CD4-positive, alpha-beta T cell treated with Interleukin-6 at 100 ng/mL for 8 hours (primary cell): ENCODE measurements around the gene AADAT.
A peak's percentile ranks its signal among the peaks of the same experiment; 100 is the strongest.
"Not testable (repeated sequence)": the region's sequence is repeated elsewhere in the genome, so short reads cannot be mapped to it uniquely, and the experiment has no call there.

ENCODE experiments used
- DNase-seq: peaks from one replicate; pipeline ENCODE4 v3.0.0-alpha.2; 2020; ENCODE audit warnings: mixed read lengths, low spot score

The AADAT gene

DNA sequence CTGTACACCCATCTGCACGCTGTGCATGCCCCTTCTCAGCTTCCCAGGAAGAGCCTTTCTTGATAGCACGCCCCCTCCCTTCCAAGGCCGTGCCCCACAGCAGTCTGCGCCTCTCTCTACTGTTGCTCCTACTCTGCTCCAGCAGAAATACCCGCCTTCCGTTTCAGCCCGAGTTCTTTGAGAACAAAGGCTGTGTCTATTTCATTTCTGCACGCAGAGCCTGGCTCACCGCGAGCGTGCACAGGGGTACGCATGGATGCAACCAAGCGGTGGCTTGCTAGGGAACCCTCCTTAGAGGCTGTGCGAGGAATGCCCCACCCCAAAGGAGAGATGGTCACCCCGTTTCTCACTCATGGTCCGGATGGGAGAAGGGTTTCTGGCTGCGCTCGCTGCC, 485 bp downstream of the AADAT start:
- no peak for DNase-seq

DNA sequence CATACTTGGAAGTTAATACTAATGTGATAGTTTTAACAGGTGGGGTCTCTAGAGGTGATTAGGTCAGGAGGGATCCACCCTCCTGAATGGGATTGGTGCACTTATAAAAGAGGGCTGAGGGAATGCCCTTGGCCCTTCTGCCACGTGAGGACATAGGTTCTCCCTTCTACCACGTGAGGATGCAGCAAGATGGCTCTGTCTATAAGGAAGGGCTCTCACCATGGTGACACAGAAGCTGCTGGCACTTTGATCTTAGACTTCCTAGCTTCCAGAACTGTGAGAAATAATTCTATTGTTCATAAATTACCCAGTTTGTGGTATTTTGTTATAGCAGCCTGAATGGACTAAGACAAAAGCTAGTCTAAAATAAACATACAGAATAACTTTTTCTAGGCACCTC, 1.0 kb downstream of the AADAT start:
- DNase-seq, result no peak

DNA sequence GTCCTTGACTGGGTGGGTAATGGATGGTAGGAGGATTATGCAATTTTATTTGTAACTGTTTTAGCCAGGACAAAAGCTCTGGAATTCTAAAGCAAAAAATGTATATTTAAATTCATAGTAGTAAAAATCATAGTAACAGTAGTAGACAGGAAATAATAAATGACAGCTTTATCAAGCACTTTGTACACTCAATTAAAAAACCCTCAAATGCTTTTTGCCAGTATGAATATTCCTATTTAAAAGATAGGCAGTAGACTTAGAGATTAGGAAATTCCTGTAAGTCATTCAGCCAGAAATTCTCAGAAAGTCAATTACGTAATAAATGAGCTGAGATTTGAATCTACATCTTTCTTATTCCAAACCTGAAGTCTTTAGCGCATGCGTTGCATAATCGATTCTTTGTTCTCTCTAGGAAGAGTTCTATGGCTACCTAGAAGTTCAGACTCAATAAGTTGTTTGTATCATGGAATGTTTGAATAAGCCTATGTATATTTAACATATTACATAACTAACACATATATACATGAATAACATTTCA, 2.5 kb downstream of the AADAT start:
- DNase-seq, result no peak

DNA sequence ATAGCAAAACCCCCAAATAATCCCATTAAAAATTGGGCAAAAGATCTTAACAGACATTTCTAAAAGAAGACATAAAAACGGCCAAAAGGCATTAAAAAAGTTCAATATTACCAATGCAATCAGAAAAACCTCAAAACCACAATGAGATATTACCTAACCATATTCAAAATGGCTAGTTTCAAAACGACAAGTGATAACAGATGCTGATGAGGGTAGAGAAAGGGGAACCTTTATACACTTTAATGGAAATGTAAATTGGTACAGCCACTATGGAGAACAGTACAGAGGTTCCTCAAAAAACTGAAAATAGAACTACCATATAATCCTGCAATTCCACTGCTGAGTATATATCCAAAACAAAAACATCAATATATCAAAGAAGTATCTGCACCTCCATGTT, 6.2 kb downstream of the AADAT start:
- DNase-seq, result no peak

DNA sequence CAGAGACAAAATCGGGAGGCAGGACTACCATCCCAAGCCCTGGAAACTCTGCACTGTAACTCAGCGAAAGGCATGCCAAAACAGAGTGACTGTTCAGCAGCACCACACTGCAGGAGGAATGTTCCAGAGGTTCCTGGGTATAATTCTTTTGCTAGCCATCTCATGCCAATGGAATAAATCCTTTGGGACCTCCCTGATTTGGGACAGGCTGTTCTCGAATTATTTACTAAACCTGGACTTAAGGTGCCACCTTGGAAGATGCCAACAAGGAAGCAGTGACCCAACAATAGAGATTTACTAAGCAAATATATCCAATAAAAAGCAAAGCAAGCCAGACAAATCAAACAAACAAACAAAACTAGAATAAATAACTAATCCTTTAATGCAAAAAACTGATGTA, 9.3 kb downstream of the AADAT start:
- no peak for DNase-seq

DNA sequence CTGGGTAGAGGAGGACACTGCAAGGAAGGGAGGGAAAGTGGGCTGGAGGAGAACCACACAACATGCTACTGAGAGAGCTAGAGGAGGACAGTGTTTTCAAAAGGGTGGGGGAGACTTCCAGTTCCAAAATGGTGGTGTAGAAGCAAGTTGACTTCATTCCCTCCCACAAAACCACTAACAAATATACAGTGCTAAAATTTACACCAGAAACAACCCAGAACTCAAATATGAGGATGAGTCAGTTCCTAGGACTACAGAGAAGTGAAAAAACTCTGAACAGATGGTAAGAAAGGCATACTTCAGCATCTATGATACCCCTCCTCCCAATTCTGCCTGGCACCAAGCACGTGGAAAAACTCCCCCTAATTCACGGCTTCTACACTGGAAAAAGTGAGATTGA, 9.8 kb downstream of the AADAT start:
- DNase-seq, result no peak

DNA sequence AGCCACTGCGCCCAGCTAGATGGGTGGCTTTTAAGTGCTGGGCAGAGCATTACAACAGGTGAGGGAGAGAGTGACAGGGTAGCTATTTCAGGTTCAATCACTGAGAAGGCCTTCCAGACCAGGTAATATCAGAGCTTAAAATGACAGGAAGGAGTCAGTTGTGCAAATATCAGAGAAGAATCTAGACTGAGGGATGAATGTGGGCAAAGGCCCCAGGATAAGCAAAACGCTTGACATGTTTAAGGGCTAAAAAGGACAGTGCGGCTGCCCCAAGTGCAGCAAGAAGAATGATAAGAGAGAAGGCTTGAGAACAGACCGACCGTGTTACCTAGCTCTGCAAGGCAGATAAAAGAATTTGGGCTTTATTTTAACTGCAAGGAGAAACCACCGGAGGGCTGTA, 18.6 kb downstream of the AADAT start:
- DNase-seq, result no peak

DNA sequence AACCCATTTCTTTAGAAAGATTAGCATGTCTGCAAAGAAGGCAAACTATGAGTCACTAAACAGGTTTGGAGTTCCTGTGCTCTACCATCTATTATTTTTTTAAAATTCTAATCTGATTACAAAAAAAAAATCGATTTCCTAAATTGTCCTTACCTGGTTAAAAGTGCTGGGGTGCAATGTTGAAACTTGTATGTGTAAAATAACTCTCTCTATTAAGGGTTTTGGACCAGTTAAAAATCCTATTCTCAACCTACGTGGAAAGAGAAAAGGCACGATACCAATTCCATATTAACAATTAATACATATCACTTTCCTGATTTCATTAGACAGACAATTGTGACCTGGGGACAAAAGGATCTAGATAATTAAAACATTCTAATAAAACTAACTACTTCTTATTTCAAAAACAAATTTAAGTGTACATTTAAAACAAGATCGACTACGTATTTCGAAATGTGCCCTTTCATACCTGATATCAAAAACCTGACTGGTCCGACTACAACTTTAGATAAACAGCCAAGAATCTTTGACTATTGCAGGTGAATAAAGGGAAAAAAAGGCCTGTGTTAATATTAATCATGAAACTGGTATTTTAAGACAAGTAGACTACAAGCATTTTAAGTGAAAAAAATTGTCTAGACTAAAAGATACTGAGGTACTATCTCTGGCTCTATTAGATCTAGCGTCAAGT, 21.2 kb downstream of the AADAT start:
- DNase-seq, result no peak

DNA sequence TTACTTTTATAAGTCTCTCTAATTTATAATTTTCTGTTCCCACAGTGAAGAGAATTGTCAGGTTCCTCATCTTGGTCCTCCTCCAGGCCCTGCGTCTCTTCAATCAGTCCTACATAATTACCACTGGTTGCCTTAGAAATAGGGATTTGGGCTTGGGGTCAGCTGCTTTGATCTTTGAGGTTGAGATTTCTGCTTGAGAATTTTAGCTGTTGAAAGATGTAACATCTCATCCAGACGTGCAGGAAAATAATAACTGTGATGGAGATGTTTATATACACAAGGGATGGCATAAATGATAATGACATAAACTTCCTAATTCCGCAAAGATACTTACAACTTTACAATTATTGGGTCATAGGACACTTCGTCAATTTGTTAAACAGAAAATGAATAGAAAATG, 30.3 kb downstream of the AADAT start:
- DNase-seq, result no peak

DNA sequence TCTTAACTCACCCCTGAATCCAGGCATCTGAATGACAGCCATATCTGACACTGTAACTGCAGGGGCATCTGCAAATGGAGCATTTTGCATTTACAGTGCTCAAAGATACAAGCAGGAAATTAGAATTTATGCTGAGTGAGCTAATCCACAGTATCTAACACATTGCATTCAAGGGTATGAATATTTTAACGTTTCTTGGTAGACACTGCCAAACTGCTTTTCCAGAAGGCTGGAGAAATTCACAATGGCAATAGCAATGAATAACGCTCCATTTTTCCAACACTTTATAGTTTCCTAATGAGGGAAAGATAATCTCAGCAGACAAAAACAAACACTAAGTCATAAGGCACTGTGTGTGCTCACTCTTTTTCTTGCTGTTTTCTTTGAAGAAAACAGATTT, 30.9 kb downstream of the AADAT start:
- DNase-seq, result no peak

DNA sequence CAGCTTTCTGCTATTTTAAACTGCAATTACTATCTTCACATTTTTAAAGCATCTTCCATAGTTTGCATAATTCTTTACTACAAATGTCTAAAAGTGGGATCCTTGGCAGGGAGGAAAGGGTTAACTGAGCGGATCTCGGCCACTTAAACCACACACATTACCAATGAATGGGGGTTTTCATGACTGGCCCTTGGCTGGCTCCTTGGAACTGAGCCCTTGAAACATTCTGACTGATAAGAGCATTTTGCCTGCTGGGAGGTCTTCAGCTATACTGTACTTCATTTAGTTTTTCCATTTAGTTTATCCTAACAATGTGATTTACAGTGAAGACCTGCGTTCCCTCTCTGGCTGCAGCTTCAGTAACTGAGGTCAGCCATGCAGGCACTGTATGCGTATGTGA, 31.9 kb downstream of the AADAT start:
- no peak for DNase-seq

DNA sequence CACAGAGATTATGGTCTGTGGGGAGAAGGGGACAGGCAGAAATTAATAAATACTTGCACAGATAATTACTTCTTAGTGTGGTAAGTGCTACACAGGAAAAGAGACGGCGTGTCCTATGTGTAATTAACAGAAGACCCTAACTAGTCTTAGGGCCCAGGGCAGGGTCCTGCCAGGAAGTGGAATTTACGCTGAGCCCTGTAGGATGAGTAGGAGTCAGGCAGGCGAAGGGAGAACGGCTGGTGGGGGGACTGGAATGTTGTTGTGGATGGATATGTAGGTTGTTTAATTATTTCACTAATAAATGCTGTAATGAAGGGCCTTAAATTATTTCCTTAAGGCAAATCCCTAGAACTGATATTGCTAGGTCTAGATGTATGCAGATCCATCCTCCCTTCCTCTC, 36.8 kb downstream of the AADAT start:
- no peak for DNase-seq

DNA sequence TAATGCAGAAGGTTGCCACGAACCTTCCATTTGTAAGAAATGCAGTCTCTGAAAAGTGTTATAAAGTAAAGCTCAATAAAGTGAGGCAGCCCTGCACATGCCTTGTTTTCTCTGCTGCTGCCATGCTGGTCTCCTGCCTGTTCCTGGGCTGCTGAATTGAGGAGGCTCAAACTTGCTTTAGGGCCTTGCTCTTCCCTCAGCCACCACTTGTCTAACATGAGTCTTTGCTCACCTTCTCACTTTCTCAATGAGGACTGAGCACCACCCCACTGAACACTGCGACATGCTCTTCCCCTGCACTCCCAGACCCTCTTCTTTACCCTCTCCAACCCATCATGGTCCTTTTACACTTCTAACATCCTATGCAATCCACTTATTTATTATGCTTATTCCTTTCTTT, 38.4 kb downstream of the AADAT start:
- DNase-seq, result no peak

DNA sequence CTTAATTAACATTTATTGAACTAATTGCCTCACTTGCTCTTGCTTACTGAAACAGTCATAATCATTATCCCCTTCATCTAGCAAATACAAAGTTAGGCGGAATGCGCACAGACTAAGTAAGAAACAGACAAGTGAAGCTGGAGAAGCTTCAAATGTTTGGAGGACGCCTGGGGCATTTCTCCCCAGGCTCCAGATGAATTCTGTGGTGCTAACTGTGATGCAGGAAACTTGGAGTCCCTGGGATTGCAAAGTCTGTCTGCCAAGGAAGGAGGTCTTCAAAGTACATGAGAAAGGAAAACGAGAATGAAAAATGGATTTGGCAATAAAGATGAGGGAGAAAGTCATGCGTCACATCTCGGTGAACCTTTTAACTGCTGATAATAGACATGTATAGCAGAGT, 40.0 kb downstream of the AADAT start:
- DNase-seq, result no peak

DNA sequence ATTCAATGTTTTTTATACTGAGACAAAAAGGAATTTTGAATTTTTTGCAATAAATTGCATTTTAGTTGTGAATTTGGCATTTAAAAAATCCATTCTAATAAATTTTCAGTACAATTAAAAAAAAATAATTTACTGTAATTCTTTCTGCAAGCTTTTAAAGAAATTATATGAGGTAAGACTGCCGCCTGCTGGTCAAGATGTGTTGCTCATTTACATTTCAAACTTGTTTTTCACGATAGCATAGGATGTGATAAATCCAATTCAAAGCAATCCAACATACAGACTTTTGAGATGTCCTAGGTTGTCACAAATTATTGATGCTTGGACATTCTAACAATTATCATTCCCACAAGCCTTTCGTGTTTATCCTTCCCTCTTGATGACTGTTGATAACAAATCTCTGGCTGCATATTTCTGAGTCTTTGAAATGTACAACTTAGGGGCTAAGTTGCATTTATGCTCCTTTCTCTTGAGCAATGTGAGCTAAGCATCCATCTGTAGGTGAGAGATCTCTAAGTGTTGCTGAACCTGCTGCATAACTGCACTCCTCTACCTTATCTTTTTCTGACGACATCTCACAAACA, 41.9 kb downstream of the AADAT start:
- DNase-seq, result peak; percentile 48

DNA sequence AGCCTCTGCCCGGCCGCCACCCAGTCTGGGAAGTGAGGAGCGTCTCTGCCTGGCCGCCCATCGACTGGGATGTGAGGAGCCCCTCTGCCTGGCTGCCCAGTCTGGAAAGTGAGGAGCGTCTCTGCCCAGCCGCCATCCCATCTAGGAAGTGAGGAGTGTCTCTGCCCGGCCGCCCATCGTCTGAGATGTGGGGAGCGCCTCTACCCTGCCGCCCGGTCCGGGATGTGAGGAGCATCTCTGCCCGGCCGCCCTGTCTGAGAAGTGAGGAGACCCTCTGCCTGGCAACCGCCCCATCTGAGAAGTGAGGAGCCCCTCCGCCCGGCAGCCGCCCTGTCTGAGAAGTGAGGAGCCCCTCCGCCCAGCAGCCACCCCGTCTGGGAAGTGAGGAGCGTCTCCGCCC, 43.6 kb downstream of the AADAT start:
- not testable (repeated sequence) for DNase-seq

DNA sequence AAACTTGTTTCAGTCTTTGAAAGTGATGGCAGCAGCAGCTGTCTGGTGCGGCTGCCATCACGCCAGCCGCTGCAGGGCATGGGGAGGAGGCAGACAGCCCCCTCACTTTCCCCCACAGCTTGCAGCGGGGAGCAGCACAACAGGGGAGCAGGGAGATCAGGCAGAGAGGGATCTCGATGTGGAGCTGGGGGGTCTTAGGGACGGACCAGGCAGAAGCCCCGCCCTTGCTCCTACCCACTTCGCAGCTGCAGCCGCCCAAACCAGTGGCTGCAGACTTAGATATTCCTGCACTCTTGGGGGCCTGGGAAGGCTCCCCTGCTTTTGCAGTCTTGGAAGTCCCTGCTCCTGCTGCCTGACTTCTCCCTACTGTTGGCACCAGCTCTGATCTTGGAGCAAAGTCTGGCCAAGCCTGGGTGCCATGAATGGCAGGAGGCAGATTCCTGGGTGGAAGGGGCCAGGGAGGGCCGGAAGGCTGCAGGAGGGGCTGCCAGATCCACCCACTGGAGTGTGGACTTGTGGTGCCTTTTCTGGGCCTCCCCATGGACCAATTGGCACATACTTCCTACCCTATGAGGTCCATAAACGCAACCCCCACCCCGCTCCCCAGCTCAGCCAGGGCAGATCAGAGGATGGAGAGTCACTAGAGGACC, 49.6 kb downstream of the AADAT start:
- DNase-seq, result no peak

DNA sequence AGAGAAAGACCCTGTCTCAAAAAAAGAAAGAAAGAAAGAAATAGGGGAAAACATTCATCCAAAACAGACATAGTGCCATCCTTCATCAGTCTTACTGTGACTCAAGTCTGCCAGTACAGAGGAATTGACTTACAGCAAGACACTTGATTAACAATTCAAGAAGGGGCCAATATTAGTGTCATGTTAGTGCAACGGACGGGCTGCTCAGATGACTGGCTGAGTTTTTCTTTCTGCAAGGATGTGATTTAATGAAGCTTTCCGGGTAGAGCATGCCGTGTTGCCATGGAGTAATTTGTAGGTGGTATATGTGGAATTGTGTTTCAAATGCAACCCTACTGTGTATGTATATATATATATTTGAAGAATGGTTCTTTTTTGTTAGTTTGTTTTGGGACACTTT, 51.0 kb downstream of the AADAT start:
- no peak for DNase-seq

DNA sequence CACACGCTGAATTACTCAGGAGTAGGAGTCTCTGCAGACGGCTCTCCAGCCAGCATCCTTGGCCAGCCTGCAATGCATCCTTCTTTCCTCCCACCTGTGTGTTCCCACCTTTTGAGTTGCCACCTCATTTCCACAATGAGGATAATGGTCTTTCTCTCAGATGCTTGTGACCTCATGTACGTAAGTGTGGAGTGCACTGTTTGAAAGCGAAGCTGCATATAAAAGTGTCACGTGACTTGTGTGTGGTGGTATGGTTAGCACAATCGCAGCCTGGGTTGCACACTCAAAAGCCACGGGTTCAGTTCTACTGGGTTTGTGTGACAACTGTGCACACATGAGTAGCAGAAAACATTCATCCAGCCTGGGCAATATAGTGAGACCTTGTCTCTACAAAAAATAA, 51.5 kb downstream of the AADAT start:
- no peak for DNase-seq

DNA sequence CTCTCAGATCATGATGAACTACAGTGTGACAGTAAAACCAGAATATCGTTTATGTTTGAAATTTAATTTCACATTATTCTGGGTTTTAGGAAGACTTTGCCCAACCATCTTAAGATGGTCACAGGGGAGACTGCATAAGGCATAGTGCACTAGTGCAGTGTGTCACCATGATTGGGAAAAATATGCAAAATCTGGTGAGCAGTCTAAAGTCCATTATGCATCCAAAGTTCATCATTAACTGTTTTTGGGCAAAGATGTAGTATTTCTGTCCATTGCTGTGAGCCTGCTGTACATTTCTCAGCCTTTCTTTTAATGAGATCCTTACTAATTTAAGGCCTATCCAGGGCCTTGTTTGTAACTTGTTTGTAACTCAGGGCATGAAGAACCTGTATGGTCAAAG, 52.3 kb downstream of the AADAT start:
- DNase-seq, result no peak

DNA sequence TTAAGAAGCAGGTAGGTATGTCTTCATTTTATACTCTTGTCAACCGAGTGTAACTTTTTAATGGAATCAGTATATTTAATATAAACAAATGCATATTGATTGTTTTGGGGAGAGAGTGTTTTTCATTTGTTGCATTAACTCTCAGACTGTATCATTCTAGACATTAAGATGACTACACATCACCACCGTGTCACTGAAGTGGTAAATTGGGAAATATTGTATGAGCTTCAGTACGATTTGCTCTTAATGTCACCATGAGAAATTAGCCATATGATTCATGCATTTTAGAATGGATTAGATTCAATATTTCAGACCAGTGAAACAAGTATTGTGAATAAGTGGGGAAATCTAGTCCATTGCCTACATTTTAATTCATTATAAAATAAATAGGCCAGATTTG, 53.9 kb downstream of the AADAT start:
- DNase-seq, result no peak

DNA sequence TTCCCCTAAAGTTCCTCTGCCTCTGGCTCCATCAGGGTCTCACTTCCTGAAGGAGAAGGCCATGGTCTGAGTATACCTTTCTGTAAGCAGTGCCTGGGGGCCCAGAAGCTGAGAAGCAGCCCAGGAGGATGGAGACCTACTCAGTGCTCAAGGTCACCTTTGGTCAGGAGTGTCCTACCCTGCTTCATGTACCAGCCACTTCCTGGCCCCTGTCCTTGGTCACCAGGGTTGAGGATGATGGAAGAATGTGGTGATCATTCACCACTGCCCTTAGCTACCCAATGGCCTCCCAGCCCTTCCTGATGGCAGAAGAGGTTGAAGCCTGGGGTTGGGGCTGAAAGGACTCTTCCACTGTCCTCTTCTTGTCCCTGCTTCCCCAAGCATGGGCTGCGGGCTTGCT, 54.5 kb downstream of the AADAT start:
- no peak for DNase-seq

DNA sequence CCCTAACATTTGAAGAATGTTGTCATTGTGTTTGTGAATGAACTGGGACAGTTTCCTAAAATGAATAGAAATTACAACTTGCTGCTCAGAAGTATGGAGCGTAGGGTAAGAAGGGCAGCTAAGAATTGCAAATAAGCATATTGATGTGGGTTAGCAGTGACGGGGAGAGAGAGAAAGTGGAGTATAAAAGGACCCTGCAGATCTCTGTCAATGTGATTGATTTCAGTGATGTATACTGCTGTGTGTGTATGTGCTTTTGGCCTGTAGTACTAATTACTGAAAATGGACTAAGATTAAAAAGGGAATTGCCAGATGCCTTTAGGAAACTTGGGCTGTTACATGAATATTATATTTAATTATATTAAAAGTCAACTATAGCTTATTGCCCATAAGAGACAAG, 55.8 kb downstream of the AADAT start:
- no peak for DNase-seq

DNA sequence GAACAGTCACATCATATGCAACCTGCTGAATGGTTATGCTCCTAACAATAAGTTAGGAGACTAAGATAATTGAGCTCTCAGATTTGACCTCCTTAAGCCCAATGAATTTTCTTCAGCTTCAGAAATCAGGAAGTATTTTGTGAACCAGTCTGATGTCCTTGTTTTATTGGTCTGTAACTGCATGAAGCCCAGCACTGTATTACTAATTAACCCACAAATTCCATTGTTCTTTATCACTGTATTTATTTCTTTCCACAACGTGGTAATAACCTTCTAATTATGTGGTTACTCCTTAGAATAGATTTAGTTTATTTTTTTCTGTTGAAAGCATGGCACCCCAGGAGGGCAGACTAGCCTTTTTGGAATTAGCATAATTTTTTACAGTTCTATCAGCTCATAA, 59.6 kb downstream of the AADAT start:
- DNase-seq, result no peak
